ENCODE results near the gene HIBADH. TPM values are rescaled to one million over a fixed set of nuclear protein-coding genes. Genes with fewer than 3 reads are reported as not detected.

HIBADH gene
- total RNA-seq, 1 experiment from 2014 or later, result 33.7 TPM

DNA sequence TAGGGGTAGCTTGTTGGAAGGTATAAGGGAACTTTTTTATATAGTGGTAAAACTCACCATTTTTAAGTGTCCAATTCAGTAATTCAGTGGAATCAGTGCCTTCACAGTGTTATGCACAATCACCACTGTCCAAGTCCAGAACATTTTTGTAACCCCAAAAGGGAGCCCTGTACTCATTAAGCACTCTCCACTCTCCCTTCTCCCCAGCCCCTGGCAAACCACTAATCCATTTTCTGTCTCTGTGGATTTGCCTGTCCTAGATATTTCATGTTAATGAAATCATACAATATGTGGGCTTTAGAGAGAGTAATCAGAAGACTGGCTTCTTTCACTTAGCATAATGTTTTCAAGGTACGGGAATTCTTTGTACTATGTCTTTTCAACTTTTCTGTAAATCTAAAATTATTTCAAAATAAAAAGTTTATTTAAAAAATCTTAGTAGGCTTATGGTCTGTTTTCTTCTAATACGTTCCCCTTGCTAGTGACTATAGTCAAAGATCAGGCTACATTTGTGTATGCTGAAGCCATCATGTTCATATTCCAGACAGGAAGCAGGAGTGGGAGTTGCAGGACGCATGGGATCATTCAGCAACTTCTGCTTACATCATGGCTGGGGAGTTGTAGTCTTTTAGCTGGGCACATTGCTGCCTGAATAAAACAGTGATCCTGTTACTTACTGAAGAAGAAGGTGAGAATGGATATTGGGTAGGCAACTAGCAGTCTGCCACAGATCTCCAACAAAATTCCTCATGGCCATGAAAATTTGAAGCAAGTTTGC is 41.9 kb upstream of the HIBADH start:
- Mint-ChIP-seq H3K36me3 (ENCODE audit: insufficient read depth, unreplicated experiment) (no peaks in the 10 kb centered on the region), H3K27me3 (ENCODE audit: insufficient read depth, unreplicated experiment) (no peaks in the 10 kb centered on the region), H3K4me1 (ENCODE audit: low read depth, unreplicated experiment) (no peaks in the 10 kb centered on the region), H3K27ac (ENCODE audit: unreplicated experiment) (no peak overlapping the region), H3K9me3 (ENCODE audit: unreplicated experiment) (no peaks in the 10 kb centered on the region), H3K4me3 (ENCODE audit: unreplicated experiment) (no peak overlapping the region)
- Histone ChIP-seq H3K4me3 (ENCODE audit: low read depth, low read length) (no peak overlapping the region), H3K27me3 (replicated peaks; ENCODE audit: control insufficient read depth, insufficient read depth, low read length) (no peaks in the 10 kb centered on the region), H3K9me3 (0 out of 2 replicates have a peak, but pooled peaks cover 3% of the 10 kb centered on the region), H3K4me1 (no peaks in the 10 kb centered on the region), H3K36me3 (ENCODE audit: control insufficient read depth, insufficient read depth, low read length) (no peaks in the 10 kb centered on the region)
- ChIA-PET POLR2A (no interaction called here), CTCF (no interaction called here)
- intact Hi-C loops (cut with micrococcal nuclease; ENCODE audit: unreplicated experiment), result no loop called here
- TF ChIP-seq, protein P1, sequence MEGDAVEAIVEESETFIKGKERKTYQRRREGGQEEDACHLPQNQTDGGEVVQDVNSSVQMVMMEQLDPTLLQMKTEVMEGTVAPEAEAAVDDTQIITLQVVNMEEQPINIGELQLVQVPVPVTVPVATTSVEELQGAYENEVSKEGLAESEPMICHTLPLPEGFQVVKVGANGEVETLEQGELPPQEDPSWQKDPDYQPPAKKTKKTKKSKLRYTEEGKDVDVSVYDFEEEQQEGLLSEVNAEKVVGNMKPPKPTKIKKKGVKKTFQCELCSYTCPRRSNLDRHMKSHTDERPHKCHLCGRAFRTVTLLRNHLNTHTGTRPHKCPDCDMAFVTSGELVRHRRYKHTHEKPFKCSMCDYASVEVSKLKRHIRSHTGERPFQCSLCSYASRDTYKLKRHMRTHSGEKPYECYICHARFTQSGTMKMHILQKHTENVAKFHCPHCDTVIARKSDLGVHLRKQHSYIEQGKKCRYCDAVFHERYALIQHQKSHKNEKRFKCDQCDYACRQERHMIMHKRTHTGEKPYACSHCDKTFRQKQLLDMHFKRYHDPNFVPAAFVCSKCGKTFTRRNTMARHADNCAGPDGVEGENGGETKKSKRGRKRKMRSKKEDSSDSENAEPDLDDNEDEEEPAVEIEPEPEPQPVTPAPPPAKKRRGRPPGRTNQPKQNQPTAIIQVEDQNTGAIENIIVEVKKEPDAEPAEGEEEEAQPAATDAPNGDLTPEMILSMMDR (IDR thresholded peaks at IDR 0.05; ENCODE audit: insufficient read depth in 1 of 2, low read depth in 1 of 2, low read length in 1 of 2, severe bottlenecking in 1 of 2, unreplicated experiment in 1 of 2), result no peak
- no peak for DNase-seq
- BruUV-seq (replicated peaks), result no TSS peak

DNA sequence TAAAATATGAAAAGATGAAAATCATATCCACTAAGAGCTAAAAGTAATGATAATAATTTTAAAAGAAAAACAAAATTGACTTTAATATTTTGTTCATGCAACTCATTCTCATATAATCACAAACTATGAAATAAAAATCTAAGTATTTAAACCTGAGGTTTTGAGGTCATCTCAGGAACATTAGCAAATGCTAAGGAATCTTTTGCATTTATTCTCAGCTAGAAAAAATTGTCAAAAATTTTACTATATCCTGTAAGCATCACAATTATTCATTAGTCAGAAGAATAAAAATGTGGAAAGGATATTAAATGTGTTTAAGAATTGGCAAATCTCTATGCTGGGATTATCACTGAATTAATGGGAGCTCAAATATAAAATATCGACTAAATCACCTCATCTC is 40.5 kb upstream of the HIBADH start:
- Mint-ChIP-seq H3K4me1 (ENCODE audit: low read depth, unreplicated experiment) (no peaks in the 10 kb centered on the region), H3K9me3 (ENCODE audit: unreplicated experiment) (no peaks in the 10 kb centered on the region), H3K27me3 (ENCODE audit: insufficient read depth, unreplicated experiment) (no peaks in the 10 kb centered on the region), H3K4me3 (ENCODE audit: unreplicated experiment) (no peak overlapping the region), H3K36me3 (ENCODE audit: insufficient read depth, unreplicated experiment) (no peaks in the 10 kb centered on the region), H3K27ac (ENCODE audit: unreplicated experiment) (no peak overlapping the region)
- POLR2A ChIA-PET, result no interaction called here
- intact Hi-C loops (cut with micrococcal nuclease; ENCODE audit: unreplicated experiment), result no loop called here
- no peak for DNase-seq
- no TSS peak for BruUV-seq (replicated peaks)
- no peaks in the 10 kb centered on the region for H3K36me3 ChIP-seq (ENCODE audit: control insufficient read depth, insufficient read depth, low read length)
- CTCF ChIA-PET, result interaction anchor here (0.5 to 1.0 kb wide), 3 partner anchors 42 to 1936 kb away, joined by 3 to 4 read pairs (median 3); no protein-coding TSS in a partner anchor
- TF ChIP-seq, protein P1 (IDR thresholded peaks at IDR 0.05; ENCODE audit: insufficient read depth in 1 of 2, low read depth in 1 of 2, low read length in 1 of 2, severe bottlenecking in 1 of 2, unreplicated experiment in 1 of 2), result no peak
- H3K4me1 ChIP-seq, result no peaks in the 10 kb centered on the region
- H3K9me3 ChIP-seq, result no peaks in the 10 kb centered on the region
- no peaks in the 10 kb centered on the region for H3K27me3 ChIP-seq (replicated peaks; ENCODE audit: control insufficient read depth, insufficient read depth, low read length)
- H3K4me3 ChIP-seq (ENCODE audit: low read depth, low read length), result no peak overlapping the region

DNA sequence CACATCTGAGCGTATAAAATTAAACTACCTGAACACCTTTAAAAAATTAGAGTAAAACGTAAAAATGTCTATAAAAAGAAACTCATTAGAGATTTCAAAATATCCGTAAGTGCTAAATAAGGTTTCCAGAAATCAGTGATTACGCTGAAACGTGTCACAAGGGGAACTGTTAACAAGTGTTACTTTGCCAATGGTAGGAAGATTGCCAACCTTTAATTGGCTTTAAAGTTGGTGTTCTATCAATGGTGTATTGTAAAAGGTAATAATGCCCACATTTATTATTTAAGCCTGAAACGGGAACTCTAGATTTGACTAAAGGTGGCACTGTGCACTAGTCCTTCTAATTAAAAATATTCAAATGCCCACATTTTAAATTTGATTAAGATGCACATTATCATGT is 37.8 kb upstream of the HIBADH start:
- TF ChIP-seq, protein P1 (IDR thresholded peaks at IDR 0.05; ENCODE audit: insufficient read depth in 1 of 2, low read depth in 1 of 2, low read length in 1 of 2, severe bottlenecking in 1 of 2, unreplicated experiment in 1 of 2), result no peak
- Histone ChIP-seq H3K4me3 (ENCODE audit: low read depth, low read length) (no peak overlapping the region), H3K9me3 (no peaks in the 10 kb centered on the region), H3K4me1 (no peaks in the 10 kb centered on the region), H3K27me3 (replicated peaks; ENCODE audit: control insufficient read depth, insufficient read depth, low read length) (no peaks in the 10 kb centered on the region), H3K36me3 (ENCODE audit: control insufficient read depth, insufficient read depth, low read length) (no peaks in the 10 kb centered on the region)
- ChIA-PET CTCF (no interaction called here), POLR2A (no interaction called here)
- H3K9me3 Mint-ChIP-seq (ENCODE audit: unreplicated experiment), result no peaks in the 10 kb centered on the region
- no peak for DNase-seq
- H3K36me3 Mint-ChIP-seq (ENCODE audit: insufficient read depth, unreplicated experiment), result no peaks in the 10 kb centered on the region
- BruUV-seq (replicated peaks), result no TSS peak
- no peak overlapping the region for H3K4me3 Mint-ChIP-seq (ENCODE audit: unreplicated experiment)
- H3K4me1 Mint-ChIP-seq (ENCODE audit: low read depth, unreplicated experiment), result no peaks in the 10 kb centered on the region
- no peak overlapping the region for H3K27ac Mint-ChIP-seq (ENCODE audit: unreplicated experiment)
- no peaks in the 10 kb centered on the region for H3K27me3 Mint-ChIP-seq (ENCODE audit: insufficient read depth, unreplicated experiment)
- intact Hi-C loops (cut with micrococcal nuclease; ENCODE audit: unreplicated experiment), result no loop called here
